Endothelial cell of hepatic sinusoid (primary cell): Measurements from ENCODE around the gene DNAJC3.
"Not testable (repeated sequence)": the region's sequence is repeated elsewhere in the genome, so short reads cannot be mapped to it uniquely, and the experiment has no call there.

Source experiments
- in situ Hi-C: cut with HindIII; loops from 2 replicates; pipeline ENCODE4 v1.10.0; 2017; ENCODE audit warnings: low sequenced_read_pairs

The DNAJC3 gene

GRCh38 chr13:95667235-95667634, 9.7 kb upstream of the DNAJC3 start:
- in situ Hi-C loops, result not testable (repeated sequence)

DNA sequence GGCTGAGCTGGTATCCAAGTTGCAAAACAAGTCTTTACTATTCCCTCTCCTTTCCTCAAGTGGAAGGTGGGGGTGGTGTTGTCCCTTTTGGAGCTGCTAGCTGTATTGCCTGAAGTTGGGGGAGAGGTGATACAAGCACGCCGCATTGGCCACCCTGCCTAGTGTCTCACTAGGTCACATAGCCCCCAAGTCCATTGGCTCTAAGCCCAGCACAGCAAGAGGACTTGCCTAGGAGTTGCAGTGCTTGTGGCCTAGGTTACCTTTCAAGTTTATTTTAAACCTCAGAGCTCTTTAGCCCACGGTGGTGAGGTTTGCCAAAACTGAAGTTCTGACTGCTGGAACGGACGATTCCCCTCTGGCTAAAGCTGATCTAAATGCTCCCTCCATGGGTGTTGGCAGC, 5.3 kb upstream of the DNAJC3 start:
- in situ Hi-C loops, result no loop called here

- in situ Hi-C loops, result no loop called here
Measured at GRCh38 chr13:95676105-95676761, 706 bp upstream of the DNAJC3 start.

- in situ Hi-C loops, result no loop called here
Measured at GRCh38 chr13:95677564-95678266, 776 bp downstream of the DNAJC3 start.

- in situ Hi-C loops, result no loop called here
Measured at GRCh38 chr13:95678967-95679366, 2.0 kb downstream of the DNAJC3 start.

- in situ Hi-C loops, result no loop called here
Measured at GRCh38 chr13:95679722-95680121, 2.8 kb downstream of the DNAJC3 start.

DNA sequence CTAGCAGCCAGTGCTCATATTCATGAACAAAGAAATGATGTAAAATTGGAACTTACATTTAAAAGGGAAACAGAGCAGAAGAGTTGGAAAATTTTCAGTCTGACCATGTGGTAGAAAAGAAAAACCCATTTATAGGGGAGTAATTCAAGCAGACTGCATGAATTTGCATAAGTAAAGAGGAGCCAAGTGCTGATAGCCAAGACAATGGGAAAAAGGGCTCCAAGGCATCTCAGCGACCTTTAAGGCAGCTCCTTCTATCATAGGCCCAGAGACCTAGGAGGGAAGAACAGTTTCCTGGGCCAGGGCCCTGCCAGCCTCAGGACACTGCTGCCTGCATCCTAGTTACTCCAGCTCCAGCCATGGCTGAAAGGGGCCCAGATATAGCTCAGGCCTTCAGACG, 7.5 kb downstream of the DNAJC3 start:
- in situ Hi-C loops, result no loop called here

DNA sequence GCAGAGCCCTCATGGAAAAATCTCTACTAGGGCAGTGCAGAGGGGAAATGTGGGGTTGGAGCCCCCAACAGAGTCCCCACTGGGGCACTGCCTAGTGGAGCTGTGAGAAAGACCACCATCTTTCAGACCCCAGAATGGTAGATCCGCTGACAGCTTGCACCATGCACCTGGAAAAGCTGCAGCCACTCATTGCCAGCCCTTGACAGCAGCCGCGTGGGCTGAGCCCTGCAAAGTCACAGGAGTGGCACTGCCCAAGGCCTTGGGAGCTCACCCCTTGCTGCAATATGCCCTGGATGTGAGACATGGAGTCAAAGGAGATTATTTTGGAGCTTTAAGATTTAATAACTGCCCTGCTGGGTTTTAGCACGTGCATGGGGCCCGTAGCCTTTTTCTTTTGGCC, 8.0 kb downstream of the DNAJC3 start:
- in situ Hi-C loops, result not testable (repeated sequence)

GRCh38 chr13:95689582-95689926, 12.6 kb downstream of the DNAJC3 start:
- in situ Hi-C loops, result no loop called here

GRCh38 chr13:95690986-95691385, 14.0 kb downstream of the DNAJC3 start:
- in situ Hi-C loops, result loop anchor here (10.0 kb wide), 1 partner anchor 124 kb away; no protein-coding TSS in a partner anchor

DNA sequence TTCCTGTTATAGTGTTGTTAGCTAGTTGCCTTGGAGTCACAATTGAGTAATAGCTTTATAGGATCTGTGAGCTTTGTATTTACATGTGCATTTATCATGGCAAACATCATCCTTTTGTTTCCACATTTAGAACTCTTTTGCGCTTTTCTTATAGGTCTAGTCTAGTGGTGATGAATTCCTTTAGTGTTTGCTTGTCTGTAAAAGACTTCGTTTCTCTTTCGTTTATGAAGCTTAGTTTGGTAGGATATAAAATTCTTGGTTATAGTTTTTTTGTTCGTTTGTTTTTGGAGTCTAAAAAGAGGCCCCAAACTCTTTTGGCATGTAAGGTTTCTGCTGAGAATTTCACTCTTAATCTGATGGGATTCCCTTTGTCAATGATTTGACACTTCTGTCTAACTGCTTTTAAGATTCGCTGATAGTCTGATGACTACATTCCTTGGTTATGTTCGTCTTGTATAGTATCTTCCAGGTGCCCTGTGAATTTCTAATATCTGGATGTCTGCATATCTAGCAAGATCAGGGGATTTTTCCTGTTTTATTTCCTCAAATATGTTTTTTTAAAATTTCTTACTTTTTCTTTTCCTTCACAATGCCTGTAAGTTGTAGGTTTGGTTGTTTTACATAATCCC, 20.2 kb downstream of the DNAJC3 start:
- in situ Hi-C loops, result loop anchor here (5.0 to 10.0 kb wide), 2 partner anchors 65 to 118 kb away; no protein-coding TSS in a partner anchor

GRCh38 chr13:95698047-95698749, 21.3 kb downstream of the DNAJC3 start:
- in situ Hi-C loops, result loop anchor here (5.0 to 10.0 kb wide), 2 partner anchors 64 to 117 kb away; no protein-coding TSS in a partner anchor

DNA sequence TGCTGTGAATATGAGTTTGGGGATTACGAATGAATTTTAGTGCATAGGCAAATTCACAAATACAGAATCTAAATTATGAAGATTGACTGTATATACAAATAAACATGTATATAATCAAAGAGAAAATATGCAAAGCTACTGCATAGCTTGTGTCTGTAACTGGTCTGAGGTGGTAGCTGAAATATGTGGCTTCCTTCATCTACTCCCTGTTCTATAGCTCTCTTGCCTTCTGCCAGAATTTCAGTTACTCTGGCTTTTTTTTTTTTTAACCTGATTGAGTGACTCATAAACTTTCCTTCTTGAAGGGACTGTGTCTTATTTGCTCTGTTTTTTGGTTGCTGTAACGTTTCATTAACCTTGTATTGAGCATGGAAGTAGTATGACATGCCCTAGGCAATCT, 26.6 kb downstream of the DNAJC3 start:
- in situ Hi-C loops, result no loop called here

GRCh38 chr13:95704510-95704909, 27.6 kb downstream of the DNAJC3 start:
- in situ Hi-C loops, result no loop called here

DNA sequence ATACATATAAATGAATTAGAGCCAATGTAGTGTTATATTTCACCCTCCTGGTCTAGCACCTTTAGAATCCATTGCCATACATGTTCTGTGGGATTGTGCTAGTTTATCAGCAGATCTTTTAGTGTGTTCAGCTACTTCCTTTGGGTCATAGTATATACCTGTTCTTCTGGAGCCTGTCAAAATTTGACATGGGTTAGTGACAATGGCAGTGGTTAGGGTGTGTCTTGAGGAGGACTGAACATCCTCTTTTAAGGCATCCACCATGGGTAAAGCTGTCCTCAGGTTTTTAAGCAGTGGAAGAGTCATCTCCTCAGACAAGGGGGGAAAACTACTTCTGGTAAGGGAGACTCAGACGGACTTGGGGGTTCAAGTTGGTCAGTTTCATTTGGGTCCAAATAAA, 29.4 kb downstream of the DNAJC3 start:
- in situ Hi-C loops, result no loop called here

- in situ Hi-C loops, result no loop called here
Measured at GRCh38 chr13:95707035-95707434, 30.1 kb downstream of the DNAJC3 start.

DNA sequence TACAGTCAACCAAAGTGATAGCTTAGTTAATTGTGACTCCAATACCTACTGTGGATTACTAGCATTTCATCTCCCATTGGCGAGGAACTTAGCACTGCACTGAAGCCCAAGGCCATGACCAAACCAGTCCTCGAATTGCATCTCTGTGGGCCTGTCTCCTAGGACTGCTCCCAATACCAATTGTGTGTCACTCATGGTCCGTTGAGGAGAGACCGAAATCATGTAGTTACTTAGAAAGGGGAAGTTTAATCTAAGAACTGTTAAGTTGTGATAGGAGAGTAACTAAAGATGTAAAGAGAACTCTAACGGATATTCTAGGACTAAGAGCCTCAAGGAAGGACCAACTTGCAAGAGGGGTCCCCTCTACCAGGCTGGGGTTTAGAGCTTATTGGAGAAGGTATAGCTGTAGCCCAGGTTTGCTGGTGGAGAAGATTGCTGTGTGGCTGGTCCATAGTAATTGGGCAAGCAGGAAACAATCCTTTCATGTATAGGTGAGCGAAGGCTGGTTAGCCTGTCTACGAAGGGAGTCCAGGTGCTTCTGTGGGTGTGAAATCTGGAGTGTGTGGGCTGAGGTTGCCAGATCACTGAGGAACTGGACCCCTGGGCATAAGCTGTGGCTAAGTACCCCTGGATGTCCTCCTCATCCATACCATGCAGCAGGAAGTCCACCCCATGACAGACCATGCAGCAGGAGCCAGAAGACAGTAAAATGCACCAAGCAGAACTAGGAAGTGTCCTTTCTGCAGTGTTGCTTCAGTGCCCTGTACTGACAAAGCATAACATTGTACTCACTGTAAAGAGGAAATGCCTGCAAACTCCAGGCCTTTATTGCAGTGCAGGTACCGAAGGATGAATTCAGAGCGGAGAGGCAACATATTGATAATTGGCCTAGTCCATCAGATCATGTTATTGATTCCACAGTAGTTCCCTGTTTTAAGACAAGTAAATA, 30.8 kb downstream of the DNAJC3 start:
- in situ Hi-C loops, result no loop called here

- in situ Hi-C loops, result no loop called here
Measured at GRCh38 chr13:95708391-95708774, 31.4 kb downstream of the DNAJC3 start.

- in situ Hi-C loops, result no loop called here
Measured at GRCh38 chr13:95708811-95709500, 32.0 kb downstream of the DNAJC3 start.

DNA sequence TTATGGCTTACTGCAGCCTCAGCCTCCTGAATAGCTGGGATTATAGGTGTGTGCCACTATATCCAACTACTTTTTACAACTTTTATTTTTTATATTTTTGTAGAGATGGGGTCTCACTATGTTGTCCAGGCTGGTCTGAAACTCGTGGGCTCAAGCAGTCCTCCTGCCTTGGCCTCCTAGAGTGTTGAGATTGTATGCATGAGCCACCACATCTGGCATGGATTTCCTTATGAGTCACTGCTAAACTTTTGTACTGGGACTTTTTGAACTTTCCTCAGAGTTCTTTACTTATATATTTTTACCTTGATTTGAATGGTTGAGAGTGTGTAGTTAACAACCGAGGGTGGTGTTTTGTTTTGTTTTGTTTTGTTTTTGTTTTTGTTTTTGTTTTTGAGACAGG, 33.4 kb downstream of the DNAJC3 start:
- in situ Hi-C loops, result no loop called here
